Skin of body (tissue), 2 donors: ENCODE data around the gene WDR89. TPM values are rescaled to one million over a fixed set of nuclear protein-coding genes. Genes with fewer than 3 reads are reported as not detected.
"Not testable (repeated sequence)": the region's sequence is repeated elsewhere in the genome, so short reads cannot be mapped to it uniquely, and the experiment has no call there.

Experiments used
- DNase-seq: peaks from one replicate; lab custom pipeline; 2025; lab: John Stamatoyannopoulos, UW
- total RNA-seq: library from RNA; depleted of rRNA; stranded (reverse); fragments of >200 nt; gene quantifications from one replicate; pipeline ENCODE4 v1.2.3, GENCODE V29; 2014

WDR89 gene
- total RNA-seq, 1 donor from 2014 or later = 14.3 TPM

- no peak for DNase-seq
These were observed 12.7 kb upstream of the WDR89 start for GRCh38 chr14:63654346-63654745.

DNA sequence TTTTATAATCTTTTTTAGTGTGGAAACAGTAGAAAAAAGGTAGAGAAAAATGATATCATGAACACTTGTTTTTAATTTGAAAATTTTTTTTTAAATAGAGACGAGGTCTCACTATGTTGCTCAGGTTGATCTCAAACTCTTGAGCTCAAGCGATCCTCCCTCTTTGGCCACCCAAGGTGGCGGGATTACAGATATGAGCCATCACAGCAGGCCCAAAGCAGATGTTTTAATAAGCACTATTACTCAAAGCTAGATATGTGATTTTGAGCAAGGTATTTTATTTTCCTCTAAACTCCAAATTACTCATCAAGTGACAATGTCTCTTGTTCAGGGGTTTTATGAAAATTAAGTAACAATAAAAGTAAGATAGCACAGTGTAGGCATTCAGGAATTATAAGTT, 10.7 kb upstream of the WDR89 start:
- no peak for DNase-seq

- DNase-seq = no peak
These were observed 8.7 kb upstream of the WDR89 start for GRCh38 chr14:63650256-63650952.

GRCh38 chr14:63647696-63648410, 6.2 kb upstream of the WDR89 start:
- DNase-seq = no peak

- DNase-seq = no peak
These were observed 3.1 kb upstream of the WDR89 start for GRCh38 chr14:63644741-63645140.

GRCh38 chr14:63642656-63643382, 1.1 kb upstream of the WDR89 start:
- no peak for DNase-seq

DNA sequence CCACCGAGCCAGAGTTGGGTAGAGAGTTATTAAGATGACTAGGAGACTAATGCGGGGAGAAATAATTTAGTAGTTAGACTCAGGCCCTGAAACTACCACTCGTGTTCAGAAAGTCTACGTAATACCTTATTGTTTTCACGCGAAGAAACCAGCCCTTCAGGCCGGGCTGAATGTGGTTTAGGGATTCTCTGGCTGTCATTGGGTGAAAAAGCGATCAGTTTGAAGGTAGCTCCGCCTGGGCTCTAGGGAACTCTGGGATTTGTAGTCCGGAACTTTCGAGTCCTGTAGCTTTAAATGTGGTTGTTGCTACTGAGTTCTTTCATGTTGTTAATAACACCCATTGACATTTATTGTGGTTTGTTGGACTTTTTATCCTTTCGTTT, 549 bp upstream of the WDR89 start:
- DNase-seq = peak; percentile 97

GRCh38 chr14:63638493-63638892, 3.2 kb downstream of the WDR89 start:
- DNase-seq = no peak

- not testable (repeated sequence) for DNase-seq
These were observed 5.5 kb downstream of the WDR89 start for GRCh38 chr14:63636094-63636635.

GRCh38 chr14:63633801-63634200, 7.9 kb downstream of the WDR89 start:
- DNase-seq = no peak

DNA sequence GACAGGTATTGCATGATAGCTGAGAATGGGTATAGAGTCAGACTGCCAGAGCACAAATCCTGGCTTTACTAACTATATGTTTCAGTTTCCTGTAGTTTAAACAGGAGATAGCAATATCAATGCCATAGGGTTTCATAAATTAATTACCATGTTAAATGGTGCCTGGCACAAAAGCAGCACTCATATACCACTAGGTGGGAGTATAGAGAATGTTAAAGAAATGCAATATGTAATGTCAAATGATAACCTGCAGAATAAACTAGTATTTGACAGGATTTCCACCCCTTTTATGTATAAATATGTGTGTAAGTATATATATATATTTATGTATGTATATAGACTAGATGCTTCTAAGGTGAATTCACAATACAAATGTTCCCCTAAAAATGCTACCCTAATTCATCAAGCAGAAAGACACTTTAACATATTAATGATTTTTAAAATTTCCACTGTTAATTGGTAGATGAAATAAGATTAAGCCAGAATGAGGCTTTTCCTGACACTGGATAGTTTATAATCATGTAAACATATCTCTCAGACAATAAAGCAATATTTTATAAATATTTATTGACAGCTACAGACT, 8.6 kb downstream of the WDR89 start:
- DNase-seq = no peak

DNA sequence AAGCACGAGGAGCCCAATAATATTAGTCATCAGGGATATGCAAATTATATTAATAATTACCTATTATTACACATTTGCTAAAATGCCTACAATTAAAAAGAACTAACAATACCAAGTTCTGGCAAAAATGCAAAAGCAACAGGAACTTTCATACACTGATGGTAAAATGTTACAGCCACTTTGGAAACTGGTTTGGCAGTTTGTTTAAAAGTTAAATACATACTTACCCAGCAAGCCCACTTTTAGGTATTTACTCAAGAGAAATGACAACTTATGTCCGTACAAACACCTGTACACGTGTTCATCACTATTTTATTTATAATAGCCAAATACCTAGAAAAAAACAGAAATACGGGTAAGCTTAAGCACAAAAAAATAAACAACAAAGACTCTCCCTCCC, 17.0 kb downstream of the WDR89 start:
- DNase-seq = no peak

- DNase-seq = no peak
These were observed 17.5 kb downstream of the WDR89 start for GRCh38 chr14:63624203-63624602.

GRCh38 chr14:63621975-63622374, 19.7 kb downstream of the WDR89 start:
- not testable (repeated sequence) for DNase-seq

GRCh38 chr14:63616015-63616414, 25.7 kb downstream of the WDR89 start:
- no peak for DNase-seq

GRCh38 chr14:63614679-63615363, 26.9 kb downstream of the WDR89 start:
- DNase-seq = peak; percentile 54

DNA sequence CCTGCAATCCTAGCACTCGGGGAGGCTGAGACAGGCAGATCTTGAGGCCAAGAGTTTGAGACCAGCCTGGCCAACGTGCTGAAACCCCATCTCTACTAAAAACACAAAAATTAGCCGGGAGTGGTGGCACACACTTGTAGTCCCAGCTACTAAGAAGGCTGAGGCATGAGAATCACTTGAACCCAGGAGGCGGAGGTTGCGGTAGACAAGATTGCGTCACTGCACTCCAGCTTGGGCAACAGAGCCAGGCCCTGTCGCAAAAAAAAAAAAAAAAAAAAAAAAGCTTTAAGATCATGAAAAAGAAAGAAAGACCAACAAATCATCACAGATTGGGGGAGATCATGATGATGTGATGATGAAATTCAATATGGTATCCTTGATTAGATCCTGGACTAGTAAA, 30.6 kb downstream of the WDR89 start:
- no peak for DNase-seq

GRCh38 chr14:63605041-63605532, 36.6 kb downstream of the WDR89 start:
- no peak for DNase-seq

- no peak for DNase-seq
These were observed 37.0 kb downstream of the WDR89 start for GRCh38 chr14:63604626-63605025.

DNA sequence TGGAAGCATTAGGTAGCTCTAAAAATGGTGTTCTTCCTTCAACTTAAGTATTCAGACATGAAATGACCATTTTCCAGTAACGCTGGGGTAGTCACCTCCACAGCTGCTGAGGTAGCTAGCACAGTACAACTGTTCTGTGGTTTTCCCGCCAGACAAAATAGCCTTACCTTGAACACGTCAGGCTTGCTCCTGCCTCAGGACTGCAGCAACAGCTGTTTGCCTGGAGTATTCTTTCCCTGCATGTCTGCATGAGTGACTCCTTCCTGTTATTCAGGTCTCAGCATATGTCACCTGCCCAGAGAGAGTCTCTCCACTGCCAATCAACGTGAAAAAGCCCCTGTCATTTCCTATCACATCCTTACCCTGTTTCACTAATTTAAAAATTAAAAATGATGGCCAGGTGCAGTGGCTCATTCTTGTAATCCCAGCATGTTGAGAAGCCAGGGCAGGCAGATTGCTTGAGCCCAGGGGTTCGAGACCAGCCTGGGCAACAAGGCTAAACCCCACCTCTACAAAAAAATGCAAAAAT, 37.9 kb downstream of the WDR89 start:
- DNase-seq = no peak

- DNase-seq = no peak
These were observed 42.9 kb downstream of the WDR89 start for GRCh38 chr14:63598807-63599206.
